Skin epidermis (tissue), 12 donors: ENCODE data around the gene METTL22.

Source experiments
- H3K27ac ChIP-seq, 21 experiments: fragments of 200-600 bp; sonication (generic) in 11 of 21; one replicate each; pipeline ENCODE4 v1.5.0; 2020; ENCODE audit warnings: mild to moderate bottlenecking in 3 of 21, inconsistent platforms in 2 of 21, moderate library complexity in 2 of 21
- H3K4me3 ChIP-seq, 7 experiments: fragments of 200-600 bp; sonication (generic) in 2 of 7; one replicate each; pipeline ENCODE4 v1.5.0; 2020; ENCODE audit warnings: inconsistent platforms in 2 of 7, mild to moderate bottlenecking in 2 of 7, moderate library complexity in 1 of 7

METTL22 gene

GRCh38 chr16:8682551-8683259 is 61.2 kb downstream of the METTL22 start:
- no peak overlapping the region for H3K4me3 ChIP-seq
- H3K27ac ChIP-seq, result no peak overlapping the region

DNA sequence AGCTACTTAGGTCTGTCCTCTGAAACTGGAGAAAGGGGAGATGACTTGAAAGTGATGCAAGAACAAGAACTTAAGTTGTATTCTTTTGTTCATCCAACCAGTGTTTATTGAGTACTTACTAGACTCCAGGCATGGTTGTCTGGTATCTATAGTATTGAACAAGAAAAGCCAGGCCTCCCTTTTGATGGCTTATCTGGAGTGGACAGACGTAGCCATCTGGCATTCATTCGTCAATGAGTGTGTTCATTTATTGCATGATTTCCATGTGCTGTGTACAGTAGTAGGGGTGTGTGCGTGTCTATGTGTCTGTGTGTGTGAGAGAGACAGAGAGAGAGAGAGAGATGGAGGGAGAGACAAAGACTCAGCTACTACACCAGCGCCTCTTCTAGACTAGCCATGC is 62.1 kb downstream of the METTL22 start:
- no peak overlapping the region for H3K27ac ChIP-seq
- H3K4me3 ChIP-seq, result no peak overlapping the region

- Histone ChIP-seq H3K27ac (no peak overlapping the region), H3K4me3 (no peak overlapping the region)
Measured at GRCh38 chr16:8685617-8686016, 64.1 kb downstream of the METTL22 start.

DNA sequence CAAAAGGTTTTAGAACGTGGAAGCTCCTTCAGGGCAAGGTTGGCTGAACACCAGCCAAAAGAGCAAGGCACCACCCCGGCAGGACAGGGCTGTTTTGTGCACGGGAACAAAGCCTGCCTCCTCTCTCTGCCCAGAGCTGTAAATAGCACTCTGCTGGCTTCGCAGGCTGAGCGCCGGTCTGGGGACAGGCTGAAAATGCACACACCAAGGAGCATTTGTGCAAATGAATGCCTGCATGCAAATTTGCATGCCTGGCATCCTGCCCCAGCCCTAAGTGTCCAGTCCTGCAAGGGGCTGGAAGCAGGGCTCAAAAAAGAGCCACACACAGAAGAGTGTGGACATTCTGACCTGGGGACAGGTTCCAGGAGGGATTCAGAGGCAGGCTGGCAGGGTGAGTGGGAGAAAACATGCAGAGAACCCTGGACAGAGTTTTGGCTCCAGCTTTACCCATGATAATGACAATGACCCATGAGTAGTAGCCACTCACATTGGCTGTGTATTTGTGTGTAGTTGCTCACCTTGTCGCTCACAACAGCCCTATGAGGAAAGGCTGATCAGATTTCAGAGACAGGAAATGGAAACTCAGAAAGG is 64.6 kb downstream of the METTL22 start:
- no peak overlapping the region for H3K4me3 ChIP-seq
- H3K27ac ChIP-seq, result no peak overlapping the region

GRCh38 chr16:8686879-8687278 is 65.4 kb downstream of the METTL22 start:
- no peak overlapping the region for H3K27ac ChIP-seq
- no peak overlapping the region for H3K4me3 ChIP-seq

GRCh38 chr16:8689686-8690085 is 68.2 kb downstream of the METTL22 start:
- H3K27ac ChIP-seq, result no peak overlapping the region
- no peak overlapping the region for H3K4me3 ChIP-seq

- no peak overlapping the region for H3K27ac ChIP-seq
- no peak overlapping the region for H3K4me3 ChIP-seq
Measured at GRCh38 chr16:8691728-8692127, 70.2 kb downstream of the METTL22 start.

DNA sequence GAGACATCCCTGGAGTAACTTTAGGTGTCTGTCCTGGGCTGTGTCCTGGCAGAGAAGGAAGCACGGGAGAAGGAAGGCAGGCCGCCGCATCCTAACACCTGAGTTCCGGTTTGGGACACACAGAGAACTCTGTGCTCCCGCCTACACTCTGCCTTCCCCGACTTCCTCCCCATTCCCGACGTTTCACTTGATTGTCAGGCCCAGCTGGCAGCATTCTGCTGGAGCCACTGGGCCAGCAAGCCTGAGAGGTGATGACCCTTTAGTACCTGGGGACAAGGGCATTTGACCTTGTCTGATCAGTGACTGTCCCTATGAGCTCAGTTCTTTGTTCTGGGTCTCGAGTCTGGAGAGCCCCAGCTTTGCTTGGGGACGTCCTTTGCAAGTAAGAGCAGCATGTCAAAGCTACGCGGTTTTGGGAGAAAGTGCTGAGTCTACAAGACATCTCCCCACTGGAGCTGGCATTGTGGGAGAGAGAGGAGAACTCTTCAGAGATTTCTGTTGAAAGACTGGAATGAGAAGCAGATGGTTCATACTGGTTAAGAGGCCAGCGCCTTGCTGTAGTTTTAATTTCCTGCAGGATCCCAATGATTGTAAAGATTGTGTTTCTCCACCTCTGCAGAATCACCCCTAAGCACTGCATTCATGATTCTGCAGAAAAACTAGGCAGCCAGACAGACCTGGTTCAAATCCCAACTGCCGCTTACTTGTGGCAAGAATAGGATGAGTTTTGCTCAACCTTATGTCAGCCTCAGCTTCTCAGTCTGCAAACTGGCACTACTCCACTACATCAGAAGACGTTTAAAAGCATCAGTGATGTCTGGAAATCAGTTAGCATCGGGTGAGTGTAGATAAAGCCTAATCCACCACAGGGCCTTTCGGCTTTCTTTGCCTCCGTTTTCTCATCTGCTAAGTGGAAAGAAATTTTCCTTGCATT is 73.6 kb downstream of the METTL22 start:
- Histone ChIP-seq H3K27ac (no peak overlapping the region), H3K4me3 (no peak overlapping the region)

GRCh38 chr16:8696880-8697279 is 75.4 kb downstream of the METTL22 start:
- no peak overlapping the region for H3K4me3 ChIP-seq
- no peak overlapping the region for H3K27ac ChIP-seq

DNA sequence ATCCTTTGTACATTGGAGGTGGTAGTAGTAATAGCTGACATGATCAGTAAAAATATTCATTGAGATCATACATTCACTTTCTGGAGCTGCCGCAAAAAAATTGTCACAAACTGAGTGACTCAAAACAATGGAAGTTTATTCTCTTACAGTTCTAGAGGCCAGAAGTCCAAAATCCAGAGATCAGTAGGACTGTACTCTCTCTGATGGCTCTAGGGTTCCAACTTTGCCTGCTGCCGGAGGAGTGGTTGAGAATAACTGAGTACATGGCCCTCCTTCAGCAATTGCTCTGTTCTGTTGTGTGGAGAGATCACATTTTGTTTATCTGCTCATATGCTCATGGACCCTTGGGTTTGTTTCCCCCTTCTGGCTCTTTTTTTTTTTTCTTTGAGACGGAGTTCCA is 76.5 kb downstream of the METTL22 start:
- no peak overlapping the region for H3K4me3 ChIP-seq
- no peak overlapping the region for H3K27ac ChIP-seq
